CD4-positive, alpha-beta T cell treated with Interleukin-1 beta for 1 hour (primary cell): ENCODE results near the gene GCK.
A peak's percentile ranks its signal among the peaks of the same experiment; 100 is the strongest.
"Not testable (repeated sequence)": the region's sequence is repeated elsewhere in the genome, so short reads cannot be mapped to it uniquely, and the experiment has no call there.

Experiments
- DNase-seq, 2 donors: peaks; one replicate each; pipeline ENCODE4 v3.0.0-alpha.2; 2020 to 2022

The GCK gene

GRCh38 chr7:44139311-44140010, 49.8 kb downstream of the GCK start:
- no peak for DNase-seq

GRCh38 chr7:44138698-44139097, 50.5 kb downstream of the GCK start:
- DNase-seq: no peak

GRCh38 chr7:44136731-44137130, 52.5 kb downstream of the GCK start:
- no peak for DNase-seq

- no peak for DNase-seq
These were observed 54.2 kb downstream of the GCK start for GRCh38 chr7:44134943-44135628.

- no peak for DNase-seq
These were observed 55.9 kb downstream of the GCK start for GRCh38 chr7:44133295-44133694.

GRCh38 chr7:44132039-44132438, 57.2 kb downstream of the GCK start:
- no peak for DNase-seq

- DNase-seq: no peak
These were observed 57.8 kb downstream of the GCK start for GRCh38 chr7:44131173-44132029.

GRCh38 chr7:44128721-44129582, 60.3 kb downstream of the GCK start:
- DNase-seq: no peak

- DNase-seq: no peak
These were observed 62.1 kb downstream of the GCK start for GRCh38 chr7:44127161-44127560.

- not testable (repeated sequence) for DNase-seq
These were observed 62.7 kb downstream of the GCK start for GRCh38 chr7:44126574-44126973.

GRCh38 chr7:44124822-44125202, 64.4 kb downstream of the GCK start:
- no peak for DNase-seq

GRCh38 chr7:44123190-44124003, 65.8 kb downstream of the GCK start, which contains the start of gene POLD2:
TSS of gene POLD2 (minus strand) at chr7:44123548. CDS start at chr7:44122053, 1,495 bp downstream.
- DNase-seq: peak; percentile 96 to 97

GRCh38 chr7:44122529-44122928, 66.7 kb downstream of the GCK start:
- no peak for DNase-seq

GRCh38 chr7:44121761-44122420, 67.3 kb downstream of the GCK start:
- no peak for DNase-seq

- no peak for DNase-seq
These were observed 68.8 kb downstream of the GCK start for GRCh38 chr7:44120395-44120794.

GRCh38 chr7:44119829-44120380, 69.3 kb downstream of the GCK start:
- no peak for DNase-seq

- DNase-seq: no peak
These were observed 71.3 kb downstream of the GCK start for GRCh38 chr7:44117801-44118429.

- DNase-seq: no peak
These were observed 72.2 kb downstream of the GCK start for GRCh38 chr7:44116789-44117666.

- no peak for DNase-seq
These were observed 73.0 kb downstream of the GCK start for GRCh38 chr7:44116087-44116788.
